NCI-H2196 (cell line): ENCODE data around the gene DTNBP1.

ENCODE experiments used
- DNase-seq: peaks from one replicate; lab custom pipeline; 2025; ENCODE audit not compliant: unreplicated experiment; lab: John Stamatoyannopoulos, UW

Gene DTNBP1

GRCh38 chr6:15517600-15517999, 145.2 kb downstream of the DTNBP1 start:
- no peak for DNase-seq

- DNase-seq, result no peak
Measured at GRCh38 chr6:15516923-15517560, 145.8 kb downstream of the DTNBP1 start.

GRCh38 chr6:15516378-15516777, 146.4 kb downstream of the DTNBP1 start:
- DNase-seq, result no peak

- no peak for DNase-seq
Measured at GRCh38 chr6:15515660-15516375, 147.0 kb downstream of the DTNBP1 start.

- no peak for DNase-seq
Measured at GRCh38 chr6:15515226-15515625, 147.6 kb downstream of the DTNBP1 start.

- no peak for DNase-seq
Measured at GRCh38 chr6:15513801-15514711, 148.8 kb downstream of the DTNBP1 start.

GRCh38 chr6:15513131-15513771, 149.6 kb downstream of the DTNBP1 start:
- no peak for DNase-seq

- no peak for DNase-seq
Measured at GRCh38 chr6:15512721-15513120, 150.1 kb downstream of the DTNBP1 start.

GRCh38 chr6:15512126-15512525, 150.7 kb downstream of the DTNBP1 start:
- peak; percentile 8 for DNase-seq

- no peak for DNase-seq
Measured at GRCh38 chr6:15511248-15512125, 151.3 kb downstream of the DTNBP1 start.

- DNase-seq, result no peak
Measured at GRCh38 chr6:15510536-15511247, 152.1 kb downstream of the DTNBP1 start.

- DNase-seq, result no peak
Measured at GRCh38 chr6:15510121-15510520, 152.7 kb downstream of the DTNBP1 start.

- no peak for DNase-seq
Measured at GRCh38 chr6:15509335-15509933, 153.4 kb downstream of the DTNBP1 start.

GRCh38 chr6:15508931-15509330, 153.9 kb downstream of the DTNBP1 start:
- DNase-seq, result no peak

GRCh38 chr6:15508441-15508871, 154.4 kb downstream of the DTNBP1 start:
- no peak for DNase-seq

- DNase-seq, result no peak
Measured at GRCh38 chr6:15507746-15508145, 155.1 kb downstream of the DTNBP1 start.

- no peak for DNase-seq
Measured at GRCh38 chr6:15507221-15507620, 155.6 kb downstream of the DTNBP1 start.

- no peak for DNase-seq
Measured at GRCh38 chr6:15506066-15506465, 156.8 kb downstream of the DTNBP1 start.

GRCh38 chr6:15505463-15505918, 157.3 kb downstream of the DTNBP1 start:
- no peak for DNase-seq
